GM19351 (cell line): Measurements from ENCODE around the gene RIMBP2.

Source experiments
- ATAC-seq: cut with Tn5 transposase; IDR thresholded peaks from one replicate; pipeline ENCODE4 v1.9.1; 2021; ENCODE audit warnings: mild to moderate bottlenecking, moderate library complexity; ENCODE audit not compliant: unreplicated experiment

The RIMBP2 gene

GRCh38 chr12:130685250-130685787, 30.8 kb downstream of the RIMBP2 start:
- ATAC-seq: no peak

- no peak for ATAC-seq
Measured at GRCh38 chr12:130683811-130684210, 32.3 kb downstream of the RIMBP2 start.

- no peak for ATAC-seq
Measured at GRCh38 chr12:130683080-130683479, 33.0 kb downstream of the RIMBP2 start.

- no peak for ATAC-seq
Measured at GRCh38 chr12:130680451-130680990, 35.6 kb downstream of the RIMBP2 start.

- no peak for ATAC-seq
Measured at GRCh38 chr12:130677957-130678558, 38.0 kb downstream of the RIMBP2 start.

GRCh38 chr12:130675791-130676190, 40.3 kb downstream of the RIMBP2 start:
- ATAC-seq: no peak

GRCh38 chr12:130675121-130675520, 41.0 kb downstream of the RIMBP2 start:
- ATAC-seq: no peak

GRCh38 chr12:130674676-130675075, 41.4 kb downstream of the RIMBP2 start:
- no peak for ATAC-seq

- no peak for ATAC-seq
Measured at GRCh38 chr12:130673036-130673705, 42.9 kb downstream of the RIMBP2 start.

GRCh38 chr12:130672089-130672820, 43.8 kb downstream of the RIMBP2 start:
- ATAC-seq: no peak

GRCh38 chr12:130671556-130671955, 44.5 kb downstream of the RIMBP2 start:
- ATAC-seq: no peak

GRCh38 chr12:130669797-130670196, 46.3 kb downstream of the RIMBP2 start:
- no peak for ATAC-seq

GRCh38 chr12:130669205-130669557, 46.9 kb downstream of the RIMBP2 start:
- ATAC-seq: no peak

- ATAC-seq: no peak
Measured at GRCh38 chr12:130668286-130669204, 47.6 kb downstream of the RIMBP2 start.

GRCh38 chr12:130667421-130667960, 48.6 kb downstream of the RIMBP2 start:
- ATAC-seq: no peak

- no peak for ATAC-seq
Measured at GRCh38 chr12:130666645-130667044, 49.5 kb downstream of the RIMBP2 start.

- ATAC-seq: no peak
Measured at GRCh38 chr12:130665753-130666152, 50.3 kb downstream of the RIMBP2 start.

GRCh38 chr12:130664772-130665171, 51.3 kb downstream of the RIMBP2 start:
- no peak for ATAC-seq

GRCh38 chr12:130664252-130664651, 51.8 kb downstream of the RIMBP2 start:
- ATAC-seq: no peak

- no peak for ATAC-seq
Measured at GRCh38 chr12:130663514-130663913, 52.6 kb downstream of the RIMBP2 start.
